Measurements from ENCODE around the gene VGLL4.
A peak's percentile ranks its signal among the peaks of the same experiment; 100 is the strongest.

The VGLL4 gene

DNA sequence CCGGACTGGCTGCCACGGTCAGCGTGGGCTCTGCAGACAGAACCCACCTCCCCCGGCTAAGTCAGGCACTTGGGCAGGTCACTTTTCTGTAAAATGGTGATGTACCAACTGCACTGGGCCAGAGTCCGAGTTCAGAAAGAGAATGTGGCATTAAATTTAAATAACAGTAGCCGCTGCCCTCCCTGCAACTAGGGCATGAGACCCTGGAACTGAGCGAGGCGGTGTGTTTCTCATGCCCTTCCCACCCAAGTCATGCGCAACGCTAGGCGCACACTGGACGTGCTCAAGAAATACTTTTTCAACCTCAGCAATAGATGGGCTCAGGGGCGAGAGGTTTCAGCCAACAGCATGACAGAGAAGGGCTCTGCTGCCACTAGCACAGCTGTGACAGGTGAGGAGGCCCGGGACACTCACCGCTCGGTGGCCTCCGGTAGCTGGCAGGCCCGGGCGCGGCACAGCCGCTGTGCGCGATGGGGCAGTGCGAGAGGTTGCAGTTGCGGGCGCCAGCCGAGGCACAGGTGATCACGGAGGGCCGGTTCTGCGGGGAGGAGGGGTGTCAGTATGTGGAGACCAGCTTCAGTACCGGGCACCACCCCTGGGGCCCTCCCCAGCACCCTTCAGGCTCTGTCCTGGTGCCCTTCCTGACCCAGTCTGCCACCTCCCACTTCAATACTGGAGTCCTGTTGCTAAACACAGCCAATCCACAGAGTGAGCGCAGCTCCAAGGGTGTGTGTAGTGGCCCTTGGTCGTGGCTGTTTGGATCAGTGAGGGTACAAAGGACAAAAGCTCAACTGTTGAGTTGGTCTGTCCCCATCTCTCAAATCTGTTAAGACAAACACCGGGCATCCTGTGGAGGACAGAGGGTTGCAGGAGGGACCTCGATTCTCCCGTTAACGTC is 84.5 kb downstream of the VGLL4 start:
- H3K4me3 ChIP-seq (ENCODE audit: control insufficient read depth, low read depth, low read length), result no peak overlapping the region
- no peak for DNase-seq (ENCODE audit: low read depth)
- TF ChIP-seq, protein P1, sequence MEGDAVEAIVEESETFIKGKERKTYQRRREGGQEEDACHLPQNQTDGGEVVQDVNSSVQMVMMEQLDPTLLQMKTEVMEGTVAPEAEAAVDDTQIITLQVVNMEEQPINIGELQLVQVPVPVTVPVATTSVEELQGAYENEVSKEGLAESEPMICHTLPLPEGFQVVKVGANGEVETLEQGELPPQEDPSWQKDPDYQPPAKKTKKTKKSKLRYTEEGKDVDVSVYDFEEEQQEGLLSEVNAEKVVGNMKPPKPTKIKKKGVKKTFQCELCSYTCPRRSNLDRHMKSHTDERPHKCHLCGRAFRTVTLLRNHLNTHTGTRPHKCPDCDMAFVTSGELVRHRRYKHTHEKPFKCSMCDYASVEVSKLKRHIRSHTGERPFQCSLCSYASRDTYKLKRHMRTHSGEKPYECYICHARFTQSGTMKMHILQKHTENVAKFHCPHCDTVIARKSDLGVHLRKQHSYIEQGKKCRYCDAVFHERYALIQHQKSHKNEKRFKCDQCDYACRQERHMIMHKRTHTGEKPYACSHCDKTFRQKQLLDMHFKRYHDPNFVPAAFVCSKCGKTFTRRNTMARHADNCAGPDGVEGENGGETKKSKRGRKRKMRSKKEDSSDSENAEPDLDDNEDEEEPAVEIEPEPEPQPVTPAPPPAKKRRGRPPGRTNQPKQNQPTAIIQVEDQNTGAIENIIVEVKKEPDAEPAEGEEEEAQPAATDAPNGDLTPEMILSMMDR (conservative IDR thresholded peaks at IDR 0.05; ENCODE audit: control insufficient read depth, insufficient read depth, low read depth, low read length), result no peak

DNA sequence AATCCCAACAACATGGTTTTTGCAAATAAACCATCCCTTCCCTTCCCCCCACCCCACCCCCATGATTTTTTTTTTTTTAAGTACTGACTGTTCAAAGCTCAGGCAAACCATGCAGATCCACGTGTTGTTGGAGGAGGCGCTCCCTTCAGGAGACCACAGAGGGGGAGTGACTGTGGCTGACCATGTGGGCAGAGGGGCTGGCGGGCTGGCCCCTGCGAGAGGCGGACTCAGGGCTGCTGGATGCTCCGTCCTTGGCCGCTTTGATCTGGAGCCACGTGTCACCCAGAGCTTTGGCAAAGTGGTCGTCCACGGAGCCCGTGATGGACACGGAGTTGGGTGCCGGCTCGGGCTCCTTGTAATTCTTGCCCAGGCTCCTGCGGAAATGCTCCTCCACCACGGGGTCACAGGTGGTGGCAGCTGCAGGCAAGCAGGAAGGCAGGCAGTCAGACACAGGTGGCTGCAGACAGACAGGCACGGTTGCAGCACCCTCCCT is 85.3 kb downstream of the VGLL4 start:
- DNase-seq (ENCODE audit: low read depth), result no peak
- no peak overlapping the region for H3K4me3 ChIP-seq (ENCODE audit: control insufficient read depth, low read depth, low read length)
- TF ChIP-seq, protein P1 (conservative IDR thresholded peaks at IDR 0.05; ENCODE audit: control insufficient read depth, insufficient read depth, low read depth, low read length), result no peak

DNA sequence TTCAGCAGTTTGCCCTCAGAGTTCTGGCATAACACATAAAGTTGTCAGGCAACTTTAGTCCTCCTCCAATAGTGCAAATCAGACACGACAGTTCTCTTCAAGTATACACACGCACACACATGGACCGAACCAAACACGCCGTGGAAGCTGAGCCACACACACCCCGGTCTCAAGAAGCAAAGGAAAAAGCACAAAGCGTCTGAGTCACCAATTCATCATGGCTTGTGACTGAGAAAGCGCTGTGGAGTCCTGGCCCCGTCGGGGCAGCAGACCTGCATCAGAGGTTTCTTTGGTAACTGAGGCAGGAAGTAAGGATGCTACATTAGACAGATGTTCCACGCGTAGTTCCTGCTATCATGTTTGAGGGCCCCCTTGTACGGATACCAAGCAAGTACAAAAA is 85.7 kb downstream of the VGLL4 start:
- TF ChIP-seq, protein P1 (conservative IDR thresholded peaks at IDR 0.05; ENCODE audit: control insufficient read depth, insufficient read depth, low read depth, low read length), result no peak
- peak; percentile 95 for DNase-seq (ENCODE audit: low read depth)
- H3K4me3 ChIP-seq (ENCODE audit: control insufficient read depth, low read depth, low read length), result no peak overlapping the region

DNA sequence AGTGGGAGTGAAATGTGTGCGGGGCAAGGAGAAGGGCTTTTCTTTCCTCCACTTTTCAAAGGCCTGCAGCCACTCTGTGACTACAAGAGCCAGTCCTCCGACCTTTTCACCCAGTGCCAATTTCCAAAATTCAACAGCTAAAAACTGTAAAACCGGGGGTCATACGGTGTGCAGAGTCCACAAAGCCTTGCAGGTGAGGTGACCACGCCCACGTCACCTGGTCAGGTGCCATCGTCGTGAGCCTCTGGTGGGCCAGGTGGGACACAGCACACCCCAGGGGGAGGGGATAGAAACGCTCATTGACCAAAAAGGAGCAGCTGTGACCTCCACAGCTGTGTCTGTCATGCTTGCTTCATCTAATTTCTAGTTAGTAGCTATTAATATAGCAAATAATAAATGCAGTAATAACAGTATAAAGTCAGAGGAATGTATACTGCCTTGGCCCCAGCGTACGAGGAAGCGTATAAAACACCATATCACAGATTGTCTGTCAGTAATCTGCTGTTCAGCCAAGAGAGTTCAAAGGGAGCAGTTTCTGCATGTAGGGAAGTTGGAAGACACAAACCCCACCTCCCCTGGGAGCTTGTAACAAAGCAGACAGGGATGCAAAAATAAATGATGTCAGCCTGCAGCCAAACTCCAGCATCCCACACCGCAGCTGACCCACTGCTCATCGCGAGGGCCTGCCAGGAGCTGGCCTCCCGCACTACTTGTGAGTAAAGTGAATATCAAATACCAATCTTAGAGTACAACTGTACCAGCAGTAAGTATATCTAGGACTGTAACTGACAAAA is 86.7 kb downstream of the VGLL4 start:
- peak; percentile 96 for DNase-seq (ENCODE audit: low read depth)
- no peak overlapping the region for H3K4me3 ChIP-seq (ENCODE audit: control insufficient read depth, low read depth, low read length)

DNA sequence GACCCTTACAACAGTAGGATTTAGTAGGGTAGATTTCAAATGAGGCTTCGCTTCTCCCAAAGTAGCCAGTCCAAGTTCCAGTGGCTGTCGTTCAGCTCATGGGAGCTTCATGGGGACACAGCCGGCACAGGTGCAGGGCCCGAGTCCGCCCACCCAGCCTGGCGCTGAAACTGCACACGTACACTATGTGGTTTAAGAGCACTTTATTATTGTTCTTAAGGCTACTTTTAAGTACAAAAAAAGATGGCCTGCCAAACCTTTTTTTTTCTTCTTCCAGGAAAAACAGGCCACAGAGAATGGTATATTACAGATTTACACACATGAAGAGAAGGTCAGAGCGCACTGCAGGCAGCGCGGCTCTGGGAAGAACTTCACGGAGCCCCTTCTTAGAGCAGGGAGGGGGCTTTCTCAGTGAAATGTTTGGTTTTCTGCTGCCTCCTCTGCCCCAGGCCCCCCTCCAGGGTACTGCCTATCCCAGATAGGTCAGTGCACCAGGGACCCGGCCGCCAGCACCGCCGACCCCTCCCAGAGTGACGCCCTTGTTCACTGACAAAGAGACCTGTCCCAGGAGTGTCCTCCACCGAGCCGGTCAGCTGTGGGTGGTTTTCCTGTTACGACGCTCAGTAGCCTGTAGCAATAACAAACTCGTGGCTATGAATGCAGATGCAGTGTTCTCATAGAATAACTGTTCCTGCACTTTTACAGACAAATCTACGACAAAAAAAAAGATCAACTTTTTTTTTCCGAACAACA is 87.7 kb downstream of the VGLL4 start:
- TF ChIP-seq, protein P1 (conservative IDR thresholded peaks at IDR 0.05; ENCODE audit: control insufficient read depth, insufficient read depth, low read depth, low read length), result no peak
- H3K4me3 ChIP-seq (ENCODE audit: control insufficient read depth, low read depth, low read length), result no peak overlapping the region
- DNase-seq (ENCODE audit: low read depth), result no peak

More for the DNA sequence above, 86.7 kb downstream of the VGLL4 start:
- TF ChIP-seq, protein P1 (conservative IDR thresholded peaks at IDR 0.05; ENCODE audit: control insufficient read depth, insufficient read depth, low read depth, low read length), result no peak

DNA sequence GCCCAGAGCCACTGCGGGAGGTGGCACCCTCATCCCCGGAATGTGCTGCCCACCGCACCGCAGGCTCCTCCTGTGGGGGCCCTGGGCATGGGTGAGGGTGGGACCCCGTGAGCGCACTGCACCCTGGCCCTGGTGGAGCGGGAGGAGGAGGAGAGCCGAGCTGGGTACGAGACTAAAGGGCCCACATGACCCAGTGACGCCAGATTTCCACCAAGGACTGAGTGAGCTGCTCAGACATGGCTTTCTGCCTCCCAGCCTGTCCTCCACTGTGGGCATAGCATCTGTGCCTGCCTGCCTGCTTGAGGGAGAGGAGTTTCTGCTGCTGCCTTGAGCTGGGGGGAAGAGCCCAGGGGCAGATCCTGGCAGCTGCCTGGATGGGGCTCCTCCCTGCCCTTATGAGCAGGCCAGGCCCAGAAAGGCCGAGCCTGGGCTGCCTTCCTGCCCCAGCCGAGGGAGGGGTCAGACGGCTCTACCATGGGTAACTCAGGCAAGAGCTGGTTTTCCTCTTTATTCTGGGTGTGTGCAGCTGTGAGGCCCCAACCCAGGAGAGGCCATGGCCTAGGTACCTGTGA is 88.4 kb downstream of the VGLL4 start:
- TF ChIP-seq, protein P1 (conservative IDR thresholded peaks at IDR 0.05; ENCODE audit: control insufficient read depth, insufficient read depth, low read depth, low read length), result no peak
- no peak overlapping the region for H3K4me3 ChIP-seq (ENCODE audit: control insufficient read depth, low read depth, low read length)
- DNase-seq (ENCODE audit: low read depth), result no peak

Data from fibroblast of mammary gland (primary cell).